ENCODE results near the gene AMER2.

GRCh38 chr13:25179832-25180774, 8.0 kb upstream of the AMER2 start:
- TF ChIP-seq POLR2AphosphoS5 (IDR thresholded peaks at IDR 0.05) = no peak
- TF ChIP-seq, protein P1, sequence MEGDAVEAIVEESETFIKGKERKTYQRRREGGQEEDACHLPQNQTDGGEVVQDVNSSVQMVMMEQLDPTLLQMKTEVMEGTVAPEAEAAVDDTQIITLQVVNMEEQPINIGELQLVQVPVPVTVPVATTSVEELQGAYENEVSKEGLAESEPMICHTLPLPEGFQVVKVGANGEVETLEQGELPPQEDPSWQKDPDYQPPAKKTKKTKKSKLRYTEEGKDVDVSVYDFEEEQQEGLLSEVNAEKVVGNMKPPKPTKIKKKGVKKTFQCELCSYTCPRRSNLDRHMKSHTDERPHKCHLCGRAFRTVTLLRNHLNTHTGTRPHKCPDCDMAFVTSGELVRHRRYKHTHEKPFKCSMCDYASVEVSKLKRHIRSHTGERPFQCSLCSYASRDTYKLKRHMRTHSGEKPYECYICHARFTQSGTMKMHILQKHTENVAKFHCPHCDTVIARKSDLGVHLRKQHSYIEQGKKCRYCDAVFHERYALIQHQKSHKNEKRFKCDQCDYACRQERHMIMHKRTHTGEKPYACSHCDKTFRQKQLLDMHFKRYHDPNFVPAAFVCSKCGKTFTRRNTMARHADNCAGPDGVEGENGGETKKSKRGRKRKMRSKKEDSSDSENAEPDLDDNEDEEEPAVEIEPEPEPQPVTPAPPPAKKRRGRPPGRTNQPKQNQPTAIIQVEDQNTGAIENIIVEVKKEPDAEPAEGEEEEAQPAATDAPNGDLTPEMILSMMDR (IDR thresholded peaks at IDR 0.05; ENCODE audit: poor library complexity, severe bottlenecking) = no peak
- no peak for TF ChIP-seq MXI1 (conservative IDR thresholded peaks at IDR 0.05; ENCODE audit: poor library complexity, severe bottlenecking)
- no peak for TF ChIP-seq EZH2 (IDR thresholded peaks at IDR 0.05; ENCODE audit: borderline replicate concordance, insufficient read depth, low read length, poor library complexity, severe bottlenecking)

Measured in neural cell (in vitro differentiated cells).